Renal cortical epithelial cell (primary cell): Measurements from ENCODE around the gene SLC24A4. TPM values are rescaled to one million over a fixed set of nuclear protein-coding genes. Genes with fewer than 3 reads are reported as not detected.

Source experiments
- DNase-seq: peaks from one replicate; pipeline ENCODE4 v3.0.0-alpha.2; 2011; ENCODE audit warnings: low read depth
- total RNA-seq: library from RNA; depleted of rRNA; stranded (reverse); fragments of >200 nt; gene quantifications from 2 replicates; pipeline ENCODE4 v1.2.3, GENCODE V29; 2014

The SLC24A4 gene
- total RNA-seq, 1 donor from 2014 or later: not detected

DNA sequence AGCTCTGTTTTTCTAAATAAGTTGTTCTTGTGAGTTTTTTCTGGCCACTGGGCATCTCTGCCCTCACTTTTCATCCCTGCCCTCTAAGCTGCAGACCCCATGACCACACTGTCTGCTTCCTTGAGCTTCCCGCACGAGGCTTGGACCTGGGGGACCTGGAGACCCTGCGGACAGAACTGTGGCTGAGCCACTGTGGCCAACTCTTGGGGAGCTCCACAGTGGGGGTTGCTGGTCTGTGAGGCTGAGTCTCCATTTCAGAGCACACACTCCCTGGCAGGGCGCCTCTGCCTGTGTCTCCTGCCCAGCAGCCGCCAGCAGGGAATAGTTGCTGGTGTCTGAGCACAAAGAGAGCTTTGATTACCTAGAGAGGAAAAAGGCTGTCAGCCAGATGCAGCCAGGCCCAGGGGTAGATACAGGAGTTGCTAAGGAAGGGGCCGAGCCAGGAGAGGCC lies 177.6 kb downstream of the SLC24A4 start:
- no peak for DNase-seq

DNA sequence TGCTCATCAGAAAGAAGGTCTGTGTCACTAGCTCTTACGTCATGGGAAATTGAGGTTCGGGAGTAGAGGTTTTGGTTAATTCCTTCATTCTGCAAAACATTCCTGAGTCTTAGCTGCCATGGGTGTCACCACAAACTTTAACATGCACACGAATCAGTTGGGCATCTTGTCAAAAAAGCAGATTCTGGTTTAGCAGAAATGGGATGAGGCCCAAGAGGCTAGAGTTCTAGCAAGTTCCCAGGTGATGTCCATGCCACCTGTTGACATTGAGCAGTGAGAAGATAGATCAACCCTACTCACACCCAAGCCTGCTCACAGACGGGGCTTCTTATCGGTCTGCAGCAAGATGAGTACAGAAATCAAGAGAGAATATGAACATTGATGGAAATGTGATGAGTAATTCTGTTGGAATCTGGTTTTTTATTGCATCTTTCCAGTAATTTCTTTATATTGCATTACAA lies 179.0 kb downstream of the SLC24A4 start:
- DNase-seq: no peak

DNA sequence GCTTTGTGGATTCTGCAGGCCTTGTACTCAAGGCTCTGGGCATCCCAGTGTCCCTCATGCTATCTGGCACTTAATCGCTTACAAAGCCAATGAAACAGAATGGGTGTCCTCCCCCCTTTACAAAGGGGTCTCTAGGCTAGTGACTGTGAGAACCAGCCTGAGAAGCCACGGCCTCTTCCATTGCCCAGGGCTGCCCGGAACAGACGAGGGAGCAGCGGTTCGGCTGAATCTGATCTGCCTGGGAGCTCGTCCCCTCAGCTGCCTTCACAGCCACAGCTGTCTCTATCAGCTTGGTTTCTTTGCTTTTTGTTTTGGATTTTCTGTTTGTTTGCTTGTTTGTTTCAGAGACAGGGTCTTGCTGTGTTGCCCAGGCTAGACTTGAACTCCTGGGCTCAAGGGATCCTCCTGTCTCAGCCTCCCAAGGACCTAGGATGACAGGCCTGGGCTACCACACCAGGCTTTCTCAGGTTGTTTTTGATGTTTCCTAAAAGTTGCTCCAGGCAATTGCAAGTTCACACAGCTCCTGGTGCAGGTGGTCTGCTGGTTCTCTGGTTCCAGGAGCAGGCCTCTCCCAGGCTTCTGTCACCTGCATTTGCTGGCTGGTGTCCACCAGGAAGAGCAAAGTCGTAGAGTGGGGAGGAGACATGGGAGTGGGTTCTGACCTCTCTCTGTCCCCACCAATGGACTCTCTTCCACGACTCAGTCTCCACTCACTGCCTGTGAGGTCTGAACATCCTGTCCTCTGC lies 179.7 kb downstream of the SLC24A4 start:
- DNase-seq: no peak

DNA sequence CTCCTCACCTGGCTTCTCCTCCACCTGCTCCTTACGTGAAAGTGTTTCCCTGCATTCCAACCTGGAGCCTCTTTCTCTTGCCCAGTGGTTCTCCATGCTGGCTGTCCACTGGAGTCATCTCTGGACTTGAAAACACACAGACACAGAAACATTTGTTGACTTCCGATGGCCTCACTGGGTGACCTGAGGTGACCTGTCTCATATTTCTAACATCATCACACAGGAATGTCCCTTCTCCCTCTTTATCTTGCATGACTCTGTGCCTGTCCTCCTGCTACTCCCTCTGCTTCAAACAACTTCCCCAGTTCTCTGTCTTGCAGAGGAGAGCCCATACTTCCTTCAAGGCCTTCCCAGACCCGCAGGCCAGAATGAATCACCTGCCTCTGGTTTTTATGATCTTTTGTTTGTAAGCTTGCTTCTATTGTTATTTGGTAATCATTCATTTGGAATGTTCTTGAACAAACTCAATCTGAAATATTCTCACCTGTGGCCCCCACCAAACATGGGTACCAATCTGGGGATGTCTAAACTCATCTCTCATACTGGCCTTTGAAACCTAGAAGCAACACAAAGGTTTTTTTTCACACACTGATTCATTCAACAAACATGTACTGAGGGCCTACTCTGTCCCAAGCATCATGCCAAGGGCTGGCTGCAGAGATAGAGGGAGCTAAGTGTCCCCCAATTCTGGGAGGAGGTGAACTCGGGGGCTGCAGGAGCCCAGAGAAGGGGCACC lies 181.0 kb downstream of the SLC24A4 start:
- peak; percentile 84 for DNase-seq

DNA sequence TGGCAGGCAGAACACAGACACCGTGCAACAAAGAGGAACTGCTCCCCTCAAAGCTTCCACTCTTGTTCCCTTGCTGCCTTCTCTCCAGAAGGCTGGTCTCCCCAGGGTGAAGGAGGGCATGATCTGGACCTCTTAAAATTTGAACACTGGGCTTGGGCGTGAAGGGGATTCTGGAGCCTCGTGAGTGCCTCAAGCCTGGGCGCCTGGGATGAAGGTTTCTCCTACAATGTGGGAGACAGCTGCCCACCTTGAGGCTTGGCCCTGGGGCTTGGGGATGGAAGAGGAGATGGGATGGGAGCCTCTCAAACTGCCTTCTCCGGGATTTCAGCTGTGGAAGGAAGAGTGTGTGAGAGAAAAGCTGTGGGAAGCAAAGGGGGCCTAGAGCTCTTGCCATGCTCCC lies 182.9 kb downstream of the SLC24A4 start:
- DNase-seq: no peak

DNA sequence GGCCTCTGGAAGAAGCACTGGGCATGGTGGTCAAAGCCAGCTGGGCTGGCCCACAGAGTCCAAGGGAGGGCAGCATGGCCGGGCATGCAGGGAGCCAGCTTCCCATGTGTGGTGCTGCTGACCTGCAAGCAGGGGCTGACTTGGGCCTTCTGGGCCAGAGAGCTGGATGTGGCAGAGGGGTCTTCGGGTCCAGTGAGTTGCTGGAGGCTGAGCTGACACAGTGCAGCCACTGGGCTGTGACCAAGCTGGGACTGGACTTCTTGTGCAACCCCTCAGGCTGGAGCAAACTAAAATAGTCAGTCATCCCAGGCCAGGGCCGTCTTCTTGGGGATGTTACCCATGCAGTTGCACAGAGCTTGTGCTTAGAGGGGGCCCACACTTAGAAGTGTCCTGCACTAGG lies 183.3 kb downstream of the SLC24A4 start:
- no peak for DNase-seq

DNA sequence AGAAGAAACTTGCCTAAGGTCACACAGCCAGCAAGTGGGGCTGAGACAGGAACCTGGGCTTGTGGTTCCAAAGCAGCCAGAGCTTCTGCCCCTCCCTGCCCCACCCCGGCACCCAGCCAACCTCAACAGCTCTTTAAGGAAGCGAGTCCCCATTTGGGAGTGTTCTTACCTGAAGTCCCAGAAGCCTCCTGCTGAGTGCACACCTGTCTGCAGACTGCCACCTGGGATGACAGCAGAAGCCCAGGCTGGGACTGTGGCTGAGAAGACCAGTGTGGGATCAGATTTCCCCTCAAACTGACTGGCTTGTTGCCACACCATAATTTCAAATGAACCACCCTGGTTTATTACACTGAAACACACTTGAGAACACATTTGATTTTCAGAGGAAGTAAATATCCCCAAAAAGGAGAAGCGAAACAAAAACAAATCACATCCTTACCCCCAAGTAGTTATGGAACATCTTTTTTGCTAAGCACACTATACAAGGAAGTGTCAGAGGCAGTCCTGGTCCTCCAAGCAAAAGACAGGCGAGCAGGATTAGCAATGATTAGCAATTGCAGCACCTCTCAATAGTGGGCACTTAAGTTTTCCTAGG lies 184.3 kb downstream of the SLC24A4 start:
- DNase-seq: no peak

DNA sequence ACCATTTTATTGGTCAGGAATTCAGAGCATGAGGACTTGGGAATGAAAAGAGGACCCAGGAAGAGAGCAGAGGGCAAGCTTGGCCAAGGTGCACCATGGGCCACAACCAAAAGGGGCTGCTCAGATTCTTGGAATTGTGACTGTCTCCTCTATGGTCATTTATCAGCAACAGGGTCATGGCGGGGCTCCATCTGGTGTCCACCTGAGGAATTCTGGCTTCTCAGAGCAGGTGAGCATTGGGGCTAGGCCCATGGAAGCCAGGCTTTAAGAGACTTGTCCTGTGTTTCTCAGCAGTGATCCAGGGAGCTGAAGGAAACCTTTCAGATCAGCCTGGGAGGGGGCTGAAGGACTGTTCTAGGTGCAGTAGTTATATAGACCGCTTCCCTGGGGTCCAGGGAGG lies 188.0 kb downstream of the SLC24A4 start:
- no peak for DNase-seq

DNA sequence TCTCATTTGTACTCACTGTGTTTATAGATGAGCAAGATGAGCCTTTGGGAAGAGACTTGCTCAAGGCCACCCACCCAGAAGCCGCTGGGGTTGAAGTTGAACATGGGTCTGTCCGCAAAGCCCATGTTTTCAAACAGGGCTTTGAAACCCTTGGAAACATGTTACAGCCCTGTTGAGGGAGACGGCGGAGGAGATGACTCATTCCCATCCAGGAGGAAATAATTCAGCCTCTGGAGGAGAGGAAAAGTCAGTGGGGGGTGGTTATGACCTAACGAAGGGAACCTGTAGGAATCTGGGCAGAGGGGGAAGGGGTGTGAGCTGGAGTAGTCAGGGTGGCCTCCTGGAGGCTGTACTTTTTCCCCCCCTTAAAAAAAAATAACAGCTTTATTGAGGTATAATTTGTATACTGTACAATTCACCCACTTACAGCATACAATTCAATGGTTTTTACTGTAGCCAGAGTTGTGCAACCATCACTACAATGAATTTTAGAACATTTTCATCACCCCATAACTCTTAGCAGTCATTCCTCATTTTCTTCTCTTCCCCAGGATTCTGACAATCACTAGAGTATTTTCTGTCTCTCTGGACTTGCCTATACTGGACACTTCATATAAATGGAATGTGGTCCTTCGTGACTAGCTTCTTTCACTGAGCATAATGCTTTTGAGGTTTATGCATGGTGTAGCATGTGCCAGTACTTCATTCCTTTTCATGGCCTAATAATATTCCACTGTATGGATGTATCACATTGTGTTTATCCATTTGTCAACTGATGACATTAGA lies 188.7 kb downstream of the SLC24A4 start:
- peak; percentile 97 for DNase-seq

DNA sequence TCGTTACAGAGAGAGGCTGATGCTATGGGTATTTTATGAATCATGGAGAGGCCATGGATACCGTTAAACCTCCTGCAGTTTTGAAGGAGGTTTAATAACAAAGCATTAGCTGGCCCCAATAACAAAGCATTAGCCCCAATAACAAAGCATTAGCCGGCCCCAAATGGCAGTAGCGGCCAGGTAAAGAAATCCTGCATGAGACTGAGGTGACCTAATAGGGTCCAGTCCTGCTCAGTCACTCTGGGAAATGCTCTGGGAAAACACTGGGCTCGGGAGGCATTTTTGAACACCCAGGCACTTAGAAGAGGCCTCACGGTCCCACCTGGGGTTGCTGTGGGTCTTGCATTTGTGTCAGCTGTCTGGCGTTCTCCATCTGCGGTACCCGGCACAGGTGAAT lies 189.8 kb downstream of the SLC24A4 start:
- DNase-seq: no peak

DNA sequence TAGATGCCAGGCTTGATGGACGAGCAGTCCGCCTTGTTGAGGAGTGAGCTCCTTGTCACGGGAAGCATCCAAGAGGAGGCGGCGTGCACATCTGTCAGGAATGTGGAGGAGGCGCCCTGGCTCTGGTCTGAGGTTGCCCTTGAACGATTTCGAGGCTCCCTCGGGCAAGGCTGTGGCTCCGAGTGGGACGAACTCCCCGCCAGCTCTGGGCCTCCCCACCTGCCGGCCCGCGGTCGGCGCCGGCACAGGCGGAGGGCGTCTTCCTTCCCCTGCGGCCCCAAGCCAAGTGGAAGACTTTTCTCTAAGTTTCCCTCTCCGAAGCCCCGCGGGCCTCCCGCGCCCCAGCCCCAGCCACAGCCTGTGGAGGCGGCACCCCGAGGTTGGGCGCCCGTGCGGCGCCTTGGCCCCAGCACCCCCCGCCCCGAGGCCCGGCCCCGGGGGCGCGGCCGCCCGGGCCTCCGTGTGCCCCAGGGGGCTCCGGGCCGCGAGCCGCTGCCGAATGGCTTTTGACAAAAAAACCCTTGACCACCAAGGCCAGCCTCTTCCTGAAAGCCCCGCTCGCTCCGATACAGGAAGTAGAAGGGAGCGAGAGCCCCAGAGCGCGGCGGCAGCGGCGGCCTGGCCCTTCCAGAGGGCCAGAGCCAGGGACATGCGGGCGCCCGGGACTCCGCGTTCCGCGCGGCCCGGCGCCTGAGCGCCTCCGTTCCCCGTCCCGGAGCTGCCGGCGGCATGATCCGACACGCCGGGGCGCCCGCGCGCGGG lies 190.4 kb downstream of the SLC24A4 start, which contains the start of gene RIN3:
Gene RIN3, plus strand, starts transcription at position 578 of the 762 bp plus-strand sequence. Its CDS starts 152 bp downstream, at position 730.
- DNase-seq: peak; percentile 14

DNA sequence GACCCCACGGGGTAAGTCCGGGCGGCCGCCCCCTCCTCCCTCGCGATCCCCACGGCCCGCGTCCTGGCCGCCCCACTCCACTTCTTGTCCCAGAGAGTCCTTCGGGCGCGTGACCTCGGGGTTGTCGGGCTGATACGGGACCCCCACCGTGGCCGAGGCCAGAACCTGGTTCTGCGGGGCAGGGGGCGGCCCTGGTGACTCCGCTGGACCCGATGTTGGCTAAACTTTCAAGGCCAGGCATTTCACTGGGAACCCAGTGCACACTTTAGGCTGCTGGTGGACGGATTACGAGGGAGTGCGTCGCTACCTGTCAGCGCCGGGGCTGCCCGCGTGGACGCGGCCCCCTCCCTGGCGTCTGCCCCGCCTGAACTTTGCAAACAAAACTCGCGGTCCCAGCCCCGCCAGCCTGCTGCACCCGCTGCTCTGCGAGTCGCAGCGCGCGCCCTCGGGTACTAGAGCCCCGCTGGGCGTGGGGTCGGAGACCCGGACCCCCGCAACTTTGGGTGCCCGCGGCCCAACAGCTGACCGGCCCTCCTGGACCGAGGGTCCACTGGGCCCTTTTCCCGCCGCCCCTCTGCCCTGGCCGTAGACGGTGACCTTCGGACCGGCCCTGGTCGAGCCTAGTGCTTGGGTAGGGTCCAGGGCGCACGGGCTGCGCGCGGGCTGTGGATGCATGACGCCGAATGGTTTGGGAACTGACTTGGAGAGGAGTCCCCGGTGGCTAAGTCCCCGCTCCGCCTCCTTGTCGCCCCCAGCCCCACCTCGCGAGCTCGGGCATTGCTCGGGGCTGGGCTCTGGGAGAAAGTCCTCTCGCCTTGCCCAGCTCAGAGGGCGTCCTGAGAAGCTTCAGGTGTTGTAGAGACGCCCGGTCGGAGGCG lies 191.2 kb downstream of the SLC24A4 start:
- DNase-seq: no peak

DNA sequence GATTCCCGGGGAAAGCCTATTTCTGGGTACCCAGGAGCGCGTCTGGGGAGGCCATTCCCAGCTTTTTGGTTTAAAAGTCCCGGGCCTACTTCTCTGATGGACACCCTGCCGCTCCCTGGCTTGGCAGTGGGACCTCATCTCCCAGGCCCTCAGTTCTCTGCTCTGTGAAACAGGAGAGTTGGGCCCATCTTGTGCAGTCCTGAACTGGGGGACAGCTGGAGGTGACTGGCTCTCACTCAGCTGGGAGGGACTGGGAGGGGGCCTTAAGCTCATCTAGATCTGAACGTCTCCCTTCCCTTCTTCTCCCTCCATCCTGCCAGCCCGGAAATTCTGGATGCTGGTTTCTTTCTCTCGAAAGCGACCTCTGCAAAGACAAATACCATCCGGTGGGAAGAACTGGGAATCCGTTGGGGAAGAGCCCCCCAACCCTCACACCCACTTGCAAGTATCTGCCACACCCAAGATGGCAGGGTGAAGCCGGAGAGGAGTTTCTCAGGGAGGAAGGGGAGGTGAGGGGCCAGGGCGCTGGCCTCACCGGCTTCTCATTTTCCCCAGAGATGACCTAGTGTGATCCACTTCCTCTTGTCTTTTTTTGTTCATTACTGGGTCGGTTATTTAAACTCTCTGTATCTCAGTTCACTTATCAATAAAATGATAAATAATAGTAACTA lies 192.0 kb downstream of the SLC24A4 start:
- no peak for DNase-seq

DNA sequence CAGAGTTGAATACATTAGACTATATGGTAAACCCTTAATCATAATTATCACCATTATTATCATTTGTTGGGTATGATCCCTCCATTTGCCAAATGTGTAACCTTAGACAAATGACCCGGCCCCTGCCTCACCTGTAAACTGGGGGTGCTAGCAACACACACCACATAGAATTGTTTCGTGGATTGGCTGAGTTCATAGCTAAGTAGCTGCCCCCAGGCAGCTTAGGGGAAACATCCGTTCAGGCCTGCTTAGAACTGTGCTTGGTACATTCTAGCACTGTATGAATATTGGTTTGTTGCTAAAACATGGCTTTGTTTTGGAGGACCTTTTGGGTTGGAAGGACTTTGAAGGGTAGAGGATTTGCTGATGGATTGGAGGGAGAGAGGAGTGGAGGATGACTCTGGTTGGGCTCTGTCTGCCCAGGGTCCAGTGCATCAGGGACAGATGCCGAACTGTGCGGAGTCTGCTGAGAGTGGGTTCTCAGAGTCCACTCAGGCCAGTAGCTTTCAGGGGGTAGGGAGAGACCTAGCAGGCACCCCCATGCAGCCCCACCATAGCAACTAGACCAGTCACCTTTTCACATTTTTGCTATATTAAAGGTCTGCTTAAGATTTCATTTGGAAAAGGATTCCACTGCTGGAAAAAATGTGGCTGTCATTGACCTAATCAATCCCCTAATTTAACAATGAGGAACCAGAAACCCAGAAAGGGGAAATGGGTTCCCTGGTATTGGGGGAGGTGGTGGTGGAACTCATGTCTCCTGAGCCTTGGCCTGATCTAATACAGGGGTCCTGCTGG lies 192.8 kb downstream of the SLC24A4 start:
- DNase-seq: no peak

DNA sequence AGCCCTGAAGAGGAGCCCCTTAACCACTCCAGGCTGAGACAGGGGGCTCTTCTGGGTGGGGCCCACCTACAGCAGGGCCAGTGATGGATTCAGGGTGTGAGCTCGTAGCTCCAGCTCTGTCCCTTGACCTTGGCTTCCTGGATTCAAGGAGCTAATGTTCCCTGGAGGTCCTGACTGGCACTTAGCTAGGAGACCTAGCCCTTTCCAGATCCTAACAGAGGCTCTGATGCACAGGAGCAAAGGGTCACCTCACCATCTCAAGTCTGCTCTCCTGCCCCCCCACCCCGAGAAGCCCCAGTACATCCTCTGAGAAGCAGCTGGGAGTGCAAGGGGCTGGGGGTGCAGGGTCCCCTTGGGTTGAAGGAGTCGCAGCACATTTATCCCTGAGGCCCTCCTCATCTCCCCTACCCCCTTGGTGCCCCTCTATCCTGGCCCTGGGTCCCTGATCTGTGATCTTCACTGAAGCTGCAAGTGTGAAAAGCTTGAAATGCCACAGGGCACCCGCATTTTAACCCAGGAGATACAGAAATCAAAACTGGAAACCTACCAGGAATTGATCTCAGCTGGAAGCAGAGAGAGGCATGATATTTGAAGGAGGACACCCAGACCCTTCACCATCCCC lies 193.5 kb downstream of the SLC24A4 start:
- DNase-seq: no peak

DNA sequence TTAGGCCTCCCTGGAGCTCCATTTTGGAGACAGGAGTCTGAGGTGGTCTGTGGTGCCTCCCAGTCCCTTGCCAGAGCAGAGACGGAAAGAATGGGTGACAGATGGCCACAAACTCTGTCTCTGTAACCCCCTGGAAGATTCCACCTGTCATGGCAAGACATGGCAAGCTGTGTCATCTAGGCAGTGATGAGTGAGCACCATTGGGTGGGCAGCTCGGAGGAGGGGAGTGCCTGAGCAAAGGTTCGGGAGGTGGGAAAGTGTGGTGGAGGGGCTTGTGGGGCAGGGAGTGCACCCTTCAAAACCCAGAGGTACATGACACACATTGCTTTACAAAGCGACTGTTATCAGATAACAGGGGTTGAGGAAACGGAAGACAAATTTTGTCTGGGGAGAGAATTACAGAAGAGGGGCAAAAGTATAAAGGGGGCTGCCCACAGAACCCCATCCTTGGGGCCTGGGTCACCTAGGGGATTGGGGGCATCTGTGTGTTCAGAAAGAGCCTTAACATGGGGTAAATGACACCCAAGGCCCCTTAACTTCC lies 194.1 kb downstream of the SLC24A4 start:
- no peak for DNase-seq

DNA sequence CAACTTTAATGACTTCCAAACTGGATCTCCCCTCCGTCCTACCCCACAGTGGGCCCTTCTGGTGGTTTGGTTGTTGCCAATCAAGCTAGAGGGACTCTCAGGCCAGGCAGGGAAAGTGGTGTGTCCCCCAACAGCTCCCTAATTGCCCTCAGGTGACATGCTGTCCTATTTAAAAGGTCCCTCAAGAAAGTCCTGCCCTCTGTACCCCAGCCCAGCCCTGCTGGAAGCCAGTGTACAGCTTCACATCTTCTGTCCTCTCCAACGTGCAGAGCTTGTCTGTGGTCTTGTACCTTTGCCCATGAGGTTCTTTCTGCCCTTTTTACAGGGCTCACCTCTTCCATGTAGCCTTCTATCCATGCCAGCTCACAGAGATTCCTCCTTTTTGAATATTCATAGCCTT lies 194.8 kb downstream of the SLC24A4 start:
- no peak for DNase-seq
